ENCODE measurements around the gene HAX1. TPM values are rescaled to one million over a fixed set of nuclear protein-coding genes. Genes with fewer than 3 reads are reported as not detected.

HAX1 gene
- polyA plus RNA-seq, 1 experiment = 268 TPM

DNA sequence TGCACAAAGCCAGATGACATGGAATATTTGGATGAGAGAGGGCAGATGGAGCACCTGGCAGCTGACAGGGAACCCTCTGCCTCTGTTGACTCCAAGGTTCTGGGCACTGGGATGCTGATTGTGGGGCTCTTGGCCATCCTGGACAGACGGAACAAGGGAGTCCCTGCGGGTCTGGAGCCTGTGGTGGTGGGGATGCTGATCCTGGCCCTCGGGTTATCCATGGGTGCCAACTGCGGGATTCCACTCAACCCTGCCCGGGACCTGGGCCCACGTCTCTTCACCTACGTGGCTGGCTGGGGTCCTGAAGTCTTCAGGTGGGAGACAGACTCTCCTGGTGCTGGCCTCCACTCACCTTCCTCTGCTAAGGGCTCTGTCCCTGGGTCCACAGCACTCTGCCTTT lies 51.1 kb downstream of the HAX1 start:
- DNase-seq (ENCODE audit: low read depth) = no peak
- Histone ChIP-seq H3K36me3 (ENCODE audit: control insufficient read depth, insufficient read depth, low read length) (no peaks in the 10 kb centered on the region), H3K4me3 (ENCODE audit: low read depth, low read length) (no peak overlapping the region), H3K27me3 (ENCODE audit: control insufficient read depth, insufficient read depth, low read length) (peaks cover 6% of the 10 kb centered on the region)
- TF ChIP-seq, protein P1, sequence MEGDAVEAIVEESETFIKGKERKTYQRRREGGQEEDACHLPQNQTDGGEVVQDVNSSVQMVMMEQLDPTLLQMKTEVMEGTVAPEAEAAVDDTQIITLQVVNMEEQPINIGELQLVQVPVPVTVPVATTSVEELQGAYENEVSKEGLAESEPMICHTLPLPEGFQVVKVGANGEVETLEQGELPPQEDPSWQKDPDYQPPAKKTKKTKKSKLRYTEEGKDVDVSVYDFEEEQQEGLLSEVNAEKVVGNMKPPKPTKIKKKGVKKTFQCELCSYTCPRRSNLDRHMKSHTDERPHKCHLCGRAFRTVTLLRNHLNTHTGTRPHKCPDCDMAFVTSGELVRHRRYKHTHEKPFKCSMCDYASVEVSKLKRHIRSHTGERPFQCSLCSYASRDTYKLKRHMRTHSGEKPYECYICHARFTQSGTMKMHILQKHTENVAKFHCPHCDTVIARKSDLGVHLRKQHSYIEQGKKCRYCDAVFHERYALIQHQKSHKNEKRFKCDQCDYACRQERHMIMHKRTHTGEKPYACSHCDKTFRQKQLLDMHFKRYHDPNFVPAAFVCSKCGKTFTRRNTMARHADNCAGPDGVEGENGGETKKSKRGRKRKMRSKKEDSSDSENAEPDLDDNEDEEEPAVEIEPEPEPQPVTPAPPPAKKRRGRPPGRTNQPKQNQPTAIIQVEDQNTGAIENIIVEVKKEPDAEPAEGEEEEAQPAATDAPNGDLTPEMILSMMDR (IDR thresholded peaks at IDR 0.05; ENCODE audit: insufficient read depth, low read depth, low read length) = no peak
- POLR2A ChIA-PET = no interaction called here
- CTCF ChIA-PET = interaction anchor here (0.9 to 5.5 kb wide), 10 partner anchors 9 to 223 kb away, joined by 3 to 77 read pairs (median 4); no protein-coding TSS in a partner anchor

GRCh38 chr1:154324241-154324640 lies 51.8 kb downstream of the HAX1 start:
- TF ChIP-seq, protein P1 (IDR thresholded peaks at IDR 0.05; ENCODE audit: insufficient read depth, low read depth, low read length) = no peak
- ChIA-PET CTCF (interaction anchor here (0.9 to 5.5 kb wide), 13 partner anchors 10 to 222 kb away, joined by 3 to 77 read pairs (median 4); no protein-coding TSS in a partner anchor), POLR2A (no interaction called here)
- H3K4me3 ChIP-seq (ENCODE audit: low read depth, low read length) = no peak overlapping the region
- H3K27me3 ChIP-seq (ENCODE audit: control insufficient read depth, insufficient read depth, low read length) = peaks cover 6% of the 10 kb centered on the region
- no peak for DNase-seq (ENCODE audit: low read depth)
- H3K36me3 ChIP-seq (ENCODE audit: control insufficient read depth, insufficient read depth, low read length) = no peaks in the 10 kb centered on the region

DNA sequence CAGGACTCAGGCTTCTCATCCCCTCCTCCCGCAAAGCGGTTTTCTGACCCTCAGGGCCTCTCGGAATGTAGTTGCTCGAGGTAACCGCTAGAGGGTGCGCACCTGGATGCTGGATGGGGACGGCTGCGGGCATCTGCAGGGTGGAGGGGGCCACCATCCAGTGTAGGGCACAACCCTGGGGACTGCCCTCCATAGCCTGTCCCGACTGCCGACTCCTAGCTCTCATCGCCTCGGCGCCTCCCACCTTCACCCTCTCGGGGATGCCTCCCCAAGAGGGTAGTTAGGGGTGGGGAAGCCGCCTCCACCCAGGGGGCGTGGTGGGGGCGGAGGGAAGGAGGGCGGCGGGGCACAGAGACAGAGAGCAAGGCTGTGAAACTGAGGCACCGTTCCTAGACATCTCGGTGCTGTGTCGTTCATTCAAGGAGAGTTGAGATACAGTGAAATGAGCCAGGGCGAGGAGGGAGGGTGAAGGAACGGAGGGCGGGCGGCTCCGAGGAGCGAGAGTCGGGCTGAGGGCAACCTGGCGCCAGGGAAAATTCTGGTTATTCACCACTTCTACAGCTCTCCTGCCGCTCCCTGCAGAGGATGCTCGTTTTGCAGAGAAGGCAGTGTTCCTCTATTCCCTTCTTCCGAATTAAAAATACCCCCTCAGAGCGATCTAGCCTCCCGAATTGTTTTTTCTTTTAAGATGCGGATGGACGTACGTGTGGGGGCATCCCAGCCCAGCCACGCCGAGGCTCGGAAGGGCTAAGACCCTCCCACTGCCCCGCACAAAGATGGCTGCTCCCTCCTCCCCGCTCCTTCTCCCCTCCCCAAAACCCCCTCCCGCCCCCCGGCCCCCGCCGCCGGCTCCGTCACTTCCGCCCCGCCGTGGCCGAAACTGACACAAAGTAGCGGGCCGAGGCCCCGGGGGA lies 52.5 kb downstream of the HAX1 start, which contains the start of gene ATP8B2:
TSS of gene ATP8B2 (plus strand) at position 857 of the 914 bp plus-strand sequence. CDS start 2,617 bp downstream, outside the sequence.
- H3K36me3 ChIP-seq (ENCODE audit: control insufficient read depth, insufficient read depth, low read length) = no peaks in the 10 kb centered on the region
- H3K4me3 ChIP-seq (ENCODE audit: low read depth, low read length) = peak within 1 kb of the TSS; percentile 76
- H3K27me3 ChIP-seq (ENCODE audit: control insufficient read depth, insufficient read depth, low read length) = peaks cover 6% of the 10 kb centered on the region
- POLR2A ChIA-PET = no interaction called here
- TF ChIP-seq, protein P1 (IDR thresholded peaks at IDR 0.05; ENCODE audit: insufficient read depth, low read depth, low read length) = peak; percentile 94
- CTCF ChIA-PET = interaction anchor here (0.7 to 5.5 kb wide), 16 partner anchors 10 to 817 kb away, joined by 3 to 77 read pairs (median 4); no protein-coding TSS in a partner anchor
- DNase-seq (ENCODE audit: low read depth) = no peak

Small RNAs within 50 kb of the gene (small RNA-seq; reads per million reads assigned to genes)
- gene RF00273 (ENCODE audit: insufficient read length, low read depth, low replicate concordance) (not detected), gene RNU6-121P (ENCODE audit: insufficient read length, low read depth, low replicate concordance) (not detected), gene RNU6-239P (ENCODE audit: insufficient read length, low read depth, low replicate concordance) (not detected), gene SNORA58B (ENCODE audit: insufficient read length, low read depth, low replicate concordance) (not detected)

Other genes with a start within 250 kb of the HAX1 start
- not detected in 2 replicates for gene NUP210L, start 117.6 kb upstream of the HAX1 start, polyA plus RNA-seq (2011; rRNA removed)
- 275 and 376 TPM in 2 replicates for gene TPM3, start 80.5 kb upstream of the HAX1 start, polyA plus RNA-seq (2011; rRNA removed)
- not detected in 2 replicates for gene CFAP141, start 66.3 kb upstream of the HAX1 start, polyA plus RNA-seq (2011; rRNA removed)
- gene UBAP2L, start 51.7 kb upstream of the HAX1 start, polyA plus RNA-seq (2011; rRNA removed) = 111 and 134 TPM in 2 replicates
- gene AQP10, start 48.5 kb downstream of the HAX1 start, polyA plus RNA-seq (2011; rRNA removed) = not detected in 2 replicates
- gene ATP8B2, start 52.9 kb downstream of the HAX1 start, polyA plus RNA-seq (2011; rRNA removed) = 48.3 and 73.3 TPM in 2 replicates
- gene IL6R, start 132.7 kb downstream of the HAX1 start, polyA plus RNA-seq (2011; rRNA removed) = 3.2 and 6.8 TPM in 2 replicates
- gene TDRD10, start 229.6 kb downstream of the HAX1 start, polyA plus RNA-seq (2011; rRNA removed) = not detected in 2 replicates
- gene SHE, start 229.8 kb downstream of the HAX1 start, polyA plus RNA-seq (2011; rRNA removed) = not detected in 2 replicates